K562 (cell line): ENCODE measurements around the gene KIF26B. TPM values are rescaled to one million over a fixed set of nuclear protein-coding genes. Genes with fewer than 3 reads are reported as not detected.

Source experiments
- ATAC-seq: fragments of 200-7000 bp; cut with Tn5 transposase; 3 replicates; pipeline ENCODE4 v1.9.1; 2020; ENCODE audit warnings: moderate library complexity
- BruUV-seq: library from RNA; stranded (reverse); fragments of 400-500 nt; replicated peaks from 2 replicates; lab custom pipeline; 2021; lab: Mats Ljungman, UMichigan
- CTCF ChIA-PET: fragments of 300-600 bp; formaldehyde crosslinking; extraction: SDS; loops from one replicate; lab custom pipeline; 2021; ENCODE audit warnings: low intra/inter-chr PET ratio; lab: Yijun Ruan, JAX
- POLR2A ChIA-PET: fragments of 300-600, 350-650 bp; sonication (Branson Sonifier 250); formaldehyde crosslinking; extraction: SDS; loops from one replicate; lab custom pipeline; 2021; ENCODE audit warnings: antibody characterized with exemption, inconsistent platforms; lab: Yijun Ruan, JAX
- DNase-seq, 4 experiments: peaks; one replicate each; pipeline versions ENCODE4 v3.0.0 to v3.0.0-alpha.2; 2011 to 2018; ENCODE audit warnings: low spot score in 3 of 4, mixed read lengths in 3 of 4; ENCODE audit errors: extremely low read depth in 1 of 4
- FAIRE-seq: peaks from 2 replicates; lab custom pipeline; 2011; peaks lifted over from hg19 to GRCh38; lab: Jason Lieb, UNC
- H2AFZ ChIP-seq: 2 replicates; pipeline ENCODE4 v1.6.0; 2011; ENCODE audit warnings: low read depth, low read length, control low read depth, inconsistent platforms
- H3K27ac ChIP-seq: fragments of 200-600 bp; 3 replicates; pipeline ENCODE4 v1.8.0; 2011; ENCODE audit warnings: low read depth, mild to moderate bottlenecking, control low read depth, inconsistent platforms, low read length, moderate library complexity, mixed read lengths; ENCODE audit errors: extremely low read depth
- H3K27me3 ChIP-seq, 2 experiments: fragments of 300-600 bp in 1 of 2; 2 replicates in 1 of 2; 3 replicates in 1 of 2; pipeline versions ENCODE4 v1.6.0 to v1.8.0; 2011; ENCODE audit warnings: inconsistent platforms in 2 of 2, low read length in 2 of 2, mild to moderate bottlenecking in 1 of 2, mixed read lengths in 1 of 2, moderate library complexity in 1 of 2; ENCODE audit not compliant: control insufficient read depth in 2 of 2, insufficient read depth in 2 of 2
- H3K36me3 ChIP-seq: fragments of 300-600 bp; 3 replicates; pipeline ENCODE4 v1.8.0; 2011; ENCODE audit warnings: mild to moderate bottlenecking, low read length, inconsistent platforms; ENCODE audit not compliant: control insufficient read depth, insufficient read depth
- H3K4me1 ChIP-seq, 2 experiments: fragments of 200-600 bp in 1 of 2; replicated peaks in 1 of 2; 2 replicates in 1 of 2; 3 replicates in 1 of 2; pipeline versions ENCODE4 v1.5.1 to v1.8.0; 2011; ENCODE audit warnings: inconsistent platforms in 2 of 2, low read length in 2 of 2, mild to moderate bottlenecking in 1 of 2, mixed read lengths in 1 of 2, moderate library complexity in 1 of 2; ENCODE audit not compliant: control insufficient read depth in 2 of 2, insufficient read depth in 2 of 2
- H3K4me2 ChIP-seq: 2 replicates; pipeline ENCODE4 v1.6.1; 2011; ENCODE audit warnings: low read length, control low read depth, inconsistent platforms, mixed read lengths; ENCODE audit not compliant: insufficient read depth
- H3K4me3 ChIP-seq: fragments of 200-600 bp; sonication (generic), shearing (Covaris generic); 2 replicates; pipeline ENCODE4 v1.5.1; 2016; ENCODE audit warnings: control low read depth, inconsistent platforms
- H3K79me2 ChIP-seq: fragments of 200-600 bp; 3 replicates; pipeline ENCODE4 v1.8.0; 2011; ENCODE audit warnings: low read length, inconsistent platforms; ENCODE audit not compliant: control insufficient read depth, insufficient read depth
- H3K9ac ChIP-seq, 2 experiments: 2 replicates each; pipeline versions ENCODE4 v1.6.0 to v1.6.1; 2011; ENCODE audit warnings: low read depth in 2 of 2, low read length in 2 of 2, control low read depth in 1 of 2, inconsistent platforms in 1 of 2, mild to moderate bottlenecking in 1 of 2, mixed read lengths in 1 of 2; ENCODE audit not compliant: insufficient read depth in 1 of 2
- H3K9me1 ChIP-seq: one replicate; pipeline ENCODE4 v1.6.0; 2011; ENCODE audit warnings: inconsistent platforms, mild to moderate bottlenecking, low read length, moderate library complexity; ENCODE audit not compliant: control insufficient read depth, insufficient read depth
- H3K9me3 ChIP-seq: replicated peaks from 2 replicates; pipeline ENCODE4 v1.5.1; 2011; ENCODE audit warnings: low read depth, low read length, inconsistent platforms; ENCODE audit not compliant: control insufficient read depth, insufficient read depth
- H4K20me1 ChIP-seq: replicated peaks from 2 replicates; pipeline ENCODE4 v1.6.1; 2011; ENCODE audit warnings: low read length, inconsistent platforms, mixed read lengths; ENCODE audit not compliant: control insufficient read depth, insufficient read depth
- ARHGAP35 ChIP-seq: fragments of 450-650 bp; IDR thresholded peaks from 2 replicates; pipeline ENCODE4 v1.6.1; 2018; ENCODE audit not compliant: partially characterized antibody
- FOXJ3 ChIP-seq: sonication (generic); formaldehyde crosslinking; IDR thresholded peaks from 2 replicates; pipeline ENCODE4 v1.4.0; 2020; ENCODE audit warnings: mild to moderate bottlenecking, missing genetic modification reagents
- GTF2F1 ChIP-seq: IDR thresholded peaks from 2 replicates; pipeline ENCODE4 v1.6.1; 2011; ENCODE audit warnings: low read depth, low read length, improper control_type of control experiment
- HNRNPK ChIP-seq: fragments of 200-400 bp; formaldehyde crosslinking; IDR thresholded peaks from one replicate; pipeline ENCODE4 v1.6.1; 2018; ENCODE audit warnings: mild to moderate bottlenecking, low read depth, low read length; ENCODE audit not compliant: poor library complexity, severe bottlenecking
- JUN ChIP-seq, 2 experiments: sonication (generic) in 1 of 2; formaldehyde crosslinking in 1 of 2; IDR thresholded peaks; 2 replicates each; pipeline versions ENCODE4 v1.6.1 to v1.8.0; 2012 to 2022; ENCODE audit warnings: borderline replicate concordance in 2 of 2, mild to moderate bottlenecking in 2 of 2, improper control_type of control experiment in 1 of 2, low read depth in 1 of 2, low read length in 1 of 2, missing genetic modification reagents in 1 of 2
- MED1 ChIP-seq: sonication (generic); formaldehyde crosslinking; IDR thresholded peaks from 2 replicates; pipeline ENCODE4 v1.8.1; 2023; ENCODE audit warnings: missing genetic modification reagents, borderline replicate concordance
- RBM14 ChIP-seq: fragments of 200-400 bp; formaldehyde crosslinking; IDR thresholded peaks from 2 replicates; pipeline ENCODE4 v1.6.1; 2018; ENCODE audit warnings: low read depth, mild to moderate bottlenecking, low read length, moderate library complexity, borderline replicate concordance; ENCODE audit not compliant: insufficient read depth
- RNF219 ChIP-seq: fragments of 250-450 bp; sonication (Bioruptor Pico); IDR thresholded peaks from 2 replicates; pipeline ENCODE4 v1.5.0; 2022; ENCODE audit warnings: mild to moderate bottlenecking
- SAFB ChIP-seq: fragments of 200-400 bp; formaldehyde crosslinking; IDR thresholded peaks from 2 replicates; pipeline ENCODE4 v1.6.1; 2017; ENCODE audit warnings: low read depth, low read length, borderline replicate concordance
- THRAP3 ChIP-seq: fragments of 450-650 bp; IDR thresholded peaks from 2 replicates; pipeline ENCODE4 v1.6.1; 2016; ENCODE audit warnings: mild to moderate bottlenecking, inconsistent platforms, borderline replicate concordance
- ZNF146 ChIP-seq: IDR thresholded peaks from one replicate; pipeline ENCODE4 v1.6.1; 2018; ENCODE audit warnings: missing compliant biosample characterization; ENCODE audit not compliant: unreplicated experiment
- ZNF239 ChIP-seq: fragments of 250-450 bp; sonication (Bioruptor Pico); IDR thresholded peaks from 2 replicates; pipeline ENCODE4 v1.4.0; 2020; ENCODE audit warnings: mild to moderate bottlenecking
- ZNF511 ChIP-seq: sonication (generic); formaldehyde crosslinking; IDR thresholded peaks from 2 replicates; pipeline ENCODE4 v1.8.0; 2022; ENCODE audit warnings: mild to moderate bottlenecking, missing genetic modification reagents
- WGBS: fragments of 100-300 bp; shearing (Covaris generic); methylation state at CpG from one replicate; pipeline ENCODE4 v1.1.6; 2016; ENCODE audit warnings: low coverage, mixed read lengths; ENCODE audit not compliant: insufficient coverage; ENCODE audit errors: missing lambda C conversion rate; 5-methylcytosine and 5-hydroxymethylcytosine counted together
- in situ Hi-C: fragments of 300-500 bp; cut with MboI; formaldehyde crosslinking; loops from 4 replicates; pipeline ENCODE4 v1.15.0; 2018; ENCODE audit warnings: inconsistent platforms, mixed read lengths
- intact Hi-C: fragments of 100-400 bp; cut with micrococcal nuclease; formaldehyde crosslinking; loops from 2 replicates; pipeline ENCODE4 v1.14.2; 2022
- polyA plus RNA-seq, 8 experiments: library from polyadenylated mRNA; depleted of rRNA in 4 of 8; stranded (reverse) in 5 of 8; unstranded in 3 of 8; fragments of >200 nt; fragmentation: Nextera tagmentation in 2 of 8; fragmentation: Illumina TruSeq in 1 of 8; extraction: Ambion mirVana in 2 of 8; extraction: Trizol in 1 of 8; gene quantifications; 2 replicates each; pipeline versions ENCODE4 v1.2.1 to v1.2.3, GENCODE V29; 2011 to 2014; ENCODE audit warnings: inconsistent platforms in 1 of 8, missing spikeins in 1 of 8
- total RNA-seq, 7 experiments: library from RNA; depleted of rRNA in 6 of 7; stranded (reverse); fragments of >200 nt in 6 of 7; fragmentation: Illumina TruSeq in 2 of 7; extraction: Trizol in 2 of 7; gene quantifications; 2 replicates each; pipeline versions ENCODE4 v1.2.1 to v1.2.3, GENCODE V29; 2011 to 2021; ENCODE audit warnings: low replicate concordance in 1 of 7
- TF ChIP-seq, protein P1 (sequence below): fragments of 450-650 bp; IDR thresholded peaks from 2 replicates; pipeline ENCODE4 v1.6.1; 2017; ENCODE audit warnings: mild to moderate bottlenecking, moderate library complexity

The KIF26B gene
- total and polyA plus RNA-seq, 9 of the 15 experiments (the other 6 are each of a cell fraction or from before 2014, with no cell fraction given): 0.02 to 0.08 (median 0.03) TPM; not detected in 6

DNA sequence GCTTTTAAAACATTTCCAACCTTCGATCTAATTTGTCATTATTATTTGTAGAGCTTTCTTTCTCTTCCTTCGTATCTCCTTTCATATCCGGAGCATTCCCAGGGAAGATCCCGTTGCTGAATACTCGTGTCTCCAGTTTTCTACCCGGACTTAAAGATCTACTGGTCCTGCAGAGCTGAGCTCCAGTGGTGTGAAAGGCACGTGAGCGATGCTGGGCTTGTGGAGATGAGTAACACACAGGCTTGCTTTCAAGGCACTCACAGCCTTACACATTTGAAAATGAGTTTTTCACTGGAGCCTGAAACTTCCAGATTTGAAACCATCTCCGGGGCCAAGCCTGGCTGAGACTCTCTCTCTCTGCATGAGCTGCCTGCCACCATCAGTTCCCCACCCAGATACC is 428.3 kb downstream of the KIF26B start:
- no peak for DNase-seq
- TF ChIP-seq ZNF239 (CRISPR knock-in tag) (no peak), JUN (IDR thresholded peaks at IDR 0.05; ENCODE audit: borderline replicate concordance, low read depth, low read length) (no peak), JUN (CRISPR knock-in tag; IDR thresholded peaks at IDR 0.05; ENCODE audit: borderline replicate concordance) (no peak), THRAP3 (no peak), RNF219 (CRISPR knock-in tag) (no peak), HNRNPK (no peak), ZNF146 (CRISPR knock-in tag) (no peak), GTF2F1 (no peak), MED1 (CRISPR knock-in tag) (no peak), FOXJ3 (CRISPR knock-in tag) (no peak), ZNF511 (CRISPR knock-in tag) (no peak), RBM14 (no peak), SAFB (no peak), ARHGAP35 (no peak)
- TF ChIP-seq, protein P1, sequence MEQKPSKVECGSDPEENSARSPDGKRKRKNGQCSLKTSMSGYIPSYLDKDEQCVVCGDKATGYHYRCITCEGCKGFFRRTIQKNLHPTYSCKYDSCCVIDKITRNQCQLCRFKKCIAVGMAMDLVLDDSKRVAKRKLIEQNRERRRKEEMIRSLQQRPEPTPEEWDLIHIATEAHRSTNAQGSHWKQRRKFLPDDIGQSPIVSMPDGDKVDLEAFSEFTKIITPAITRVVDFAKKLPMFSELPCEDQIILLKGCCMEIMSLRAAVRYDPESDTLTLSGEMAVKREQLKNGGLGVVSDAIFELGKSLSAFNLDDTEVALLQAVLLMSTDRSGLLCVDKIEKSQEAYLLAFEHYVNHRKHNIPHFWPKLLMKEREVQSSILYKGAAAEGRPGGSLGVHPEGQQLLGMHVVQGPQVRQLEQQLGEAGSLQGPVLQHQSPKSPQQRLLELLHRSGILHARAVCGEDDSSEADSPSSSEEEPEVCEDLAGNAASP: no peak
- WGBS: under 1% methylated on average over 9 of the region's 9 CpGs
- Histone ChIP-seq H3K9ac (no peak overlapping the region), H3K4me2 (no peak overlapping the region), H3K27me3 (peaks cover 31 to 69% of the 10 kb centered on the region in 2 experiments), H3K4me3 (no peak overlapping the region), H3K4me1 (no peaks in the 10 kb centered on the region), H3K9me3 (no peaks in the 10 kb centered on the region), H2AFZ (no peak overlapping the region), H3K27ac (no peak overlapping the region), H4K20me1 (no peaks in the 10 kb centered on the region), H3K9me1 (no peaks in the 10 kb centered on the region), H3K36me3 (no peaks in the 10 kb centered on the region), H3K79me2 (no peaks in the 10 kb centered on the region)
- no peak for ATAC-seq
- ChIA-PET CTCF (no interaction called here), POLR2A (no interaction called here)
- intact Hi-C loops (no loop called here), in situ Hi-C loops (no loop called here)
- no TSS peak for BruUV-seq
- no peak for FAIRE-seq
